ENCODE data around the gene KCNK10.

GRCh38 chr14:88179716-88180115 lies 143.4 kb downstream of the KCNK10 start:
- TF ChIP-seq CTCF (IDR thresholded peaks at IDR 0.05; ENCODE audit: low read length) (no peak), EZH2 (IDR thresholded peaks at IDR 0.05; ENCODE audit: borderline replicate concordance, low read length) (no peak)

Measured in OCI-LY1 (cell line).